GM10847 (cell line): ENCODE data around the gene TNFRSF14.

Source experiments
- POLR2A ChIP-seq: IDR thresholded peaks from 2 replicates; pipeline ENCODE4 v1.6.1; 2011; ENCODE audit not compliant: insufficient read length; ENCODE audit errors: extremely low read depth

Gene TNFRSF14

DNA sequence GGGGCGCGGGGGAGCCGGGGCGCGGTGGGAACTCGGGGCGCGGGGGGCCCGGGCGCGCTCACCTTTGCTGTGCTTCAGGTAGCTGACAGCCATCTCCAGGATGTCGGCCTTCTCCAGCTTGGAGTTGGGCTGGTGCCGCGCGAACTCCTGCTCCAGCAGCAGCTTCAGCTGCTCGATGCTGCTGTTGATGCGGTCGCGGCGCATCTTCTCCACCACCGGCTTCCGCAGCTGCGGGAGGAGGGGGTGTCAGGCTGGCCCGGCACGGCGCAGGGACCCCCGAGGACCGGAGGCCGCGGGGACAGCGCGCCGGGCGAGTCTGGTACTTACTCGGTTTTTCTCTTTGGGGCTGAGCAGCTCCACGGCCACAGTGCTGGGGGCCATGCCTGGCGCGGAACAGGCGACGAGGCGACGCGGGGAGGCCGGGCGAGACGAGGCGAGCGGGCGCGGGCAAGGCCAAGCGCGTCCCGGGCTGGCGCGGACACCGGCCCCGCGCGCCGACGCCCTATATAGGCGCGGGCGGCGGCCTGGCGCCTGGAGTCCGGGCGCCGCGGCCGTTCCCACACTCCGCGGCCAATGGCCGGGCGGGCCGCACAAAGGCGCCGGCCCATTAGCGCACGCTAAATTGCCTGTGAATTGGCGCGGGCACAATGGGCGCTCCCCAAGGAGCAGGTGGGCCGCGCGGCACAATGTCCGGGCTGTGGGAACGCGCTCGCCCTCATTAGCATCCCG is 26.2 kb upstream of the TNFRSF14 start, which contains the start of gene HES5:
TSS of gene HES5 (minus strand) at position 480 of the 729 bp plus-strand sequence. CDS start at position 381, 99 bp downstream.
- no peak for TF ChIP-seq POLR2A

DNA sequence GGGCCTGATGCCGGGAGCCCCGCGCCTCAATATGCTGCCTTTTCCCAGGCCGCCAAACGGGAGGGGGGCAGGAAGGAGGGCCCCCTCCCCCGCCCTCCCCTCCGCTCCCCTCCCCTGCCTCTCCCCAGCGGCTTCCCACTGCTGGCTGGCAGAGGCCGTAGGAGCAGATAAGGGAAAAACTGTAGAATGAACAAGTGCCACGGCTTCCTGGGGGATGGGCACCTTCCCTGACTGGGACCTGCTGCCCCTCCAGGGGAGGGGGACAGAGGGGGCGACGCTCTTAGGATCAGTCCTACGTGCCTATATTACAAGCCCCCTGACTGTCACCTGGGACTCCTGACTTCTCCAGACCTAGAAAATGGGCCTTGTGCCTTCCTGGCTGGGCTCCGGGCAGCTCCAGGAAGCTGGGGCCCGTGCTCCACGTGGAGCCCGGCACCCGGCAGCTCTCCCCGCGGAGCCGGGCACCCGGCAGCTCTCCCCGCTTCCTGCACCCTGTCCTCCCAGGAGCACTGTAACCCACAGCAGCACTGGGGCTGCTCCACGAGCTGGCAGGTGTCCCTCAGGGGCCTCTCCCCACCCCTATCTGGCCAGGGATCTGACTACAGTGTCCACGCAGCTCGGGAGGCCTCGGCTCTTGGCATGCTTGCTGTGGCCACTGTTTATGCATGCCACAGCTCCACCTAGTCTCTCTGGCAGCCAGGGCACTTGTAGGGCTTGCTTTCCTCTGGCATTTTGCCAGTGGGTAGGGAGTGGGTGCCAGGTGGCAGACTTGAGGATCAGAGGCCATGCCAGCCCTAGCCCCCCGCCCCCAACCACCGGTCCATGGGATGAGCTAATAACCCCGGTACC is 25.4 kb upstream of the TNFRSF14 start:
- TF ChIP-seq POLR2A: no peak

DNA sequence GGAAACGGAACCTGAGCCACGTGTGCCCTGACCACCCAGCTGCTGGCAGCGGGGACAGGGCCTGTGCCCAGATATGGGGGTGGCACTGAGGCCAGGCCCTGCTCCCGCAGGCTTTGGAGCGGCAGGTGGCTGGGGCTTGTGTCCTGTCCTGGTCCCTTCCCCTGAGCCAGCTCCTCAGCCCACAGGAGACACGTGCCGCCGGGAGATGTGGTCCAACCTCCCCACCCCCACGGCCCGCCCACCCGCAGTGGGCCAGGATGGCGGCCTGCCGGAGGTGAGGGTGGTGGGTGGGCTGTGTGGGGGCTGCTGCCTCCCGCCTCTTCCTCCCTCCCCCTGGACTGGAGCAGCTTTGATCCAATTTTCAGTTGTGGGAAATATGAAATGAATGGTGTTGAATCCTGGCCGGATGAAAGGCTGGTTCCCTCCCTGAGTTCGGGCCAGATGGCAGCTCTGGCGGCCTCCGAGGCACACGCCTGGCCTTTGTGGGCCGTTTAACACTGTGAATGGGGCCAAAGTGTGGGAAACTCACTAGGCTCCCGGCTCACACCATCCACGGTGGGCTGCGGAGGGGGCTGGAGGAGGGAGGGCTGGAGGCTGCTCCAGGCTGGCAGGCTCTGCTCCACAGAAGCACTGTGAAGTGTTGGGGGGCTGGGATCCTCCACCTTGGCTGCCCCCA is 23.5 kb upstream of the TNFRSF14 start:
- TF ChIP-seq POLR2A: no peak

DNA sequence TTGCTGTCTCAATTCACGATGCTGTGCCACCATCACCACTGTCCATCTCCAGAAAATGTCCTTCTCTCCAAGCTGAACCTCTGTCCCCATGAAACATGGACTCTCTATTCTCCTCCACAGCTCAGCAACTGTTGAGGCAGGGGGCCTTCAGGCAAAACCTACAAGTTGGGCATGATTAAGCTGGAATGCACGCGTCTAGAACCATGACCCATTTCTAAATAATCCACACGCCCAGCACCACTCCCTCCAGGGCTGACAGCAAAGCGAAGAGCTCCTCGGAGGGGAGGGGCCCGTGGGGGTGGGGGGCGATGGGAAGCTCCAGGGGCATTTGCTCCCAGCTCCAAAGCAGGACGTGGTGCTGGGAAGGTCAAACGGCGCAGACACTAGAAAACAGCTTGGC is 22.8 kb upstream of the TNFRSF14 start:
- TF ChIP-seq POLR2A: no peak

DNA sequence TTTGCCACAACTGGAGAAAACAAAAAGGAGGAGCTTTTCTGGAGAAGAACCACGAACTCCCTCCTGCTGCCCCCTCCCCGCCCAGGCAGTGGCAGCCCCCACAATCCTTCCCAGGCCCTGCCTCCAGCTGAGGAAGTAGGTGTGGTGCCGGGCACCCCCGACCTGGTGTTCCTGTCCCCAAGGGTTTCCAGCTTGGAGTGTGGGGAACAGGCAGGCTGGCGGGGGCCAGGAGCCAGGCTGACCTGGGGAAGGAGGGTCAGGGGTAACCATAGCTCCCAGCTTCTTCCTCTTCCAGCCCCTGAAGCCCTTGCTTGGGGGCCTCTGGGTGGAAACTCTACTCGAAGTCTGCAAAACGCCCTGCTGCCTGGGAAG is 21.9 kb upstream of the TNFRSF14 start:
- TF ChIP-seq POLR2A: no peak

DNA sequence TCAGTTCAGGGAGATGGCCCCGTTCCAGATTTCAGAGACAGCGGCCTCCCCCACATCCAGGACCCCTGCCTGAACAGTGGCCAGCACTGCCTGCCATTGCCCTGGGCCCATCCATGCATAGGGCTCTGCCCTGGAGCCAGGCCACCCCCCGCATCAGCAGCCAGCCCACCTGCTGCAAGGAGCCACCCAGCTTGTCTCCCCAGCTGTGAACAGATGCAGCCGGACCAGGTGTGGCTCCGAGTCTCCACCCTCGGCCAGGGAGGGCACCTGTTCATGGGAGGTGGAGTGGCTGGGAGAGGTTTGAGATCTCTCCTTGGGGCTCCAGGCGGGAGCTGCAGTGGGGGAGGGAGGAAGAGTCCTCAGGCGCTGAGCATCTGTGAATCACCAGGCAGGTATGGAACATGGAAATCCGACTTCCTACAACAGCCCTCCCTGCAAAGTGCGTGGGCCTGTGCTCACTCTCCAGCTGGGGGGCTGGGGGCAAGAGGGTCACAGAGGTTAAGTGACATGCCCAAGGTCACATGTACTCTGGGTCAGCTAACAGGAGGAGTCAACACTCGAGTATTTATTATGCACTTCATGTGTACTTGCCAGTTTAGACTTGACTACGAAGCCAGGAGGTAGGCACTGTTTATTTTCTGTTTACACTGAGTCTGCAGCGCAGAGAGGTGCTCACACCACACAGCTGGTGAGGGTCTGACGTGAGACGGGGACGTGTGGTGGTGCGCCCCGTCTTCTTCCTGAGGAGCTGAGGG is 21.3 kb upstream of the TNFRSF14 start:
- no peak for TF ChIP-seq POLR2A

DNA sequence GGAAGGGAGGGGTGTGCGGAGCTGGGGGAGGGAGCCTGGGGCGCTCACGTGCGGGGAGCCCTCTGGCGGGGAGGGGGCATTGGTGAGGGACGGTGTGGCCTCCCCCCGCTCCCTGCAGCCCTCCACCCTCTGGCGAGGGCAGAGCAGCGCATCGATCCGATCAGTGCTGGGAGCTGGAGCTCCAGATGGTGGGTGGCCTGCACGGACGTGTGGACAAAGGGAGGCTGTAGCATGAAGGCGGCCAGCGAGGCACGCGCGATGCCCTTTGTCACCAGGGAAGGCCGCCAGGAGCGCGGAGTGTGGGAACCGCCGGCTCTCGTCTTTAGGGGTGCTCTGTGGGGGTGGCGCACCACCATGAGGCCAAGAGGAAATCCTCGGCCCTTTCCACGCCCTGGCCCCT is 20.7 kb upstream of the TNFRSF14 start:
- no peak for TF ChIP-seq POLR2A

DNA sequence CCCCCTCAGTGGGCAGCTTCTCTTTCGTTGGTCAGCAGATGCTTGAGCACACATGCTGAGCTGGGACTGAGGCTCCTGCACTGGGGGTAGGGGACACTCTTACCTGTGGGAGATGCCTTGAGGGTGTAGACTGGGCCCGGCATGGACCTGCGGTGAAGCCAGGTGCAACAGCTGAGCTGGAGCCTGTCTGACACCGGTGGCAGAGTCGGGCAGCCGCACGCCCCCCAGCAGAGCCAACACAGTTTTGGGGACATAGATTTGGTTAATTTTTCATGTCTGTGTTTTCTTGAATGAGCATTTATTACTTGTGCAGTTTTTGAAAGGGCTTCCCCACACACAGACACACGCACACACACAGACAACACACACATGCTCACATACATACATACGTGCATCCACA is 20.2 kb upstream of the TNFRSF14 start:
- TF ChIP-seq POLR2A: no peak

DNA sequence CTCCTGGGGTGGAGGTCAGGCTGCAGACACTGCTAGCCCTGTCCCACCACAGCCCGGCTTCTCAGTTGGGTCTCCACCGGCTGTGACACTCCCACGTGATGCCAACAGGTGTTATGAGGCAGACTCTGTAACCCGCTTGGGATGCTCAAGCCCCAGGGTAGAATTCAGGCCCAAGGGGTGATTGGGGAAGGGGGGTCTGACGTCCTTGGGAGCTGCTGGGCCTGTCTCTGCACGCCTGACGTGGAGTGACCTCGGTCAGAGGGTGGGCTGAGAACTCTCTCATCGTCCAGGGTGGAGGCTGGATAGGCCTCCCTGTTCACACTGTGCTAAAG is 18.4 kb upstream of the TNFRSF14 start:
- TF ChIP-seq POLR2A: no peak

DNA sequence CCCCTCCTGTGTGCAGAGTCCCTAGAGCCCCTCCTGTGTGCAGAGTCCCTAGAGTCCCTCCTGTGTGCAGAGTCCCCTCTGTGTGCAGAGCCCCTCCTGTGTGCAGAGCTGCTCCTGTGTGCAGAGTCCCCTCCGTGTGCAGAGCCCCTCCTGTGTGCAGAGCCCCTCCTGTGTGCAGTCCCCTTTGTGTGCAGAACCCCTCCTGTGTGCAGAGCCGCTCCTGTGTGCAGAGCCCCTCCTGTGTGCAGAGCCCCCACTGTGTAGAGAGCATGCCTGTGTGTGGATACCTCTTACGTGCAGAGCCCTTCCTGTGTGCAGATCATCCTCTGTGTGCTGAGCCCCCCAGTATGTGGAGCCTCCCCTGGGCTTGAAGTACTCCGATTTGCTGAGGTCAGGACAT is 17.8 kb upstream of the TNFRSF14 start:
- no peak for TF ChIP-seq POLR2A

DNA sequence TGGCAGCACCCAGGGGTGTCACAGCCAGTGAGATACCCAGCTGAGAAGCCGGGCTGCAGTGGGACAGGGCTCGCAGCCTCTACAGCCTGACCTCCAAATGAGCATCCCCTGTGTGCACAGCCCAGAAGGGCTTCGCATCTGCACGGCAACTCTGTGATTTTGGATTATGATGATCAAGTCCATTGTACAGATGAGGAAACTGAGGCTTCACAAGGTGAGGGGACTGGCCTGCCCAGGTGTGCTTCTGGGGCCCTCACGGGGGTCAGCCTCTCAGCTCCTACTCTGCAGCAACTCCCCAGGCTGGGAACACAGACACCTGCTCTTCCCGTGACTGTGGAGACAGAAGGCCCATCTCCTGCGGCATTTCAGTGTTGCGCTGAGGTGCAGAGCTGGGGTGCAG is 17.3 kb upstream of the TNFRSF14 start:
- no peak for TF ChIP-seq POLR2A

DNA sequence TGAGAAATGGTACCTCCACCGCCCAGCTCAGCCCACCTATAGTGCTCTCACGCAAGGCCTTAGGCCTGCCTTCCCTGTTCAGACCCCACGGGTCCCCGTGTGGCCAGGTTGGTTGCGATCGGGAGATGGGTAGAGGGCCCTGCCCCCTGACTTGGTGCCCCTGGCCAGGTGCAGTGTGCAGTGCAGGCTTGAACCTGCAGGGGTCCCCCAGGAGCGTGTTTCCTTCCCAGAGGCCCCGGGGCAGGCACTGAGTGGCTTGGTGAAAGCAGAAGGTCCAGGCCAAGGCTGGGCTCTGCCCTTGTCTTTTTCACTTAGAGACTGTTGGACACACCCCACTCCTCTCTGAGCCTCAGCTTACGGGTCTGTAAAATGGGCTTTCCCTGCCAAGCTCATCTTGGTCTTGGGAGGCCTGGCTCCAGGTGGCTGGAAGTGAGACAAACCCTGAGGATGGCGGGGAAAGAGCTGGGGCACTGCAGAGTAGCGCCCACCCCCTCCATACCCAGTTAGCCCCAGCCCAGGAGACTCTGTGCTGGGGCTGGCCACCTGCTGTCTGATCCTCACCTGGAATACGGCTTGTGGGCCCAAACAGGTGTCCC is 16.8 kb upstream of the TNFRSF14 start:
- TF ChIP-seq POLR2A: no peak

DNA sequence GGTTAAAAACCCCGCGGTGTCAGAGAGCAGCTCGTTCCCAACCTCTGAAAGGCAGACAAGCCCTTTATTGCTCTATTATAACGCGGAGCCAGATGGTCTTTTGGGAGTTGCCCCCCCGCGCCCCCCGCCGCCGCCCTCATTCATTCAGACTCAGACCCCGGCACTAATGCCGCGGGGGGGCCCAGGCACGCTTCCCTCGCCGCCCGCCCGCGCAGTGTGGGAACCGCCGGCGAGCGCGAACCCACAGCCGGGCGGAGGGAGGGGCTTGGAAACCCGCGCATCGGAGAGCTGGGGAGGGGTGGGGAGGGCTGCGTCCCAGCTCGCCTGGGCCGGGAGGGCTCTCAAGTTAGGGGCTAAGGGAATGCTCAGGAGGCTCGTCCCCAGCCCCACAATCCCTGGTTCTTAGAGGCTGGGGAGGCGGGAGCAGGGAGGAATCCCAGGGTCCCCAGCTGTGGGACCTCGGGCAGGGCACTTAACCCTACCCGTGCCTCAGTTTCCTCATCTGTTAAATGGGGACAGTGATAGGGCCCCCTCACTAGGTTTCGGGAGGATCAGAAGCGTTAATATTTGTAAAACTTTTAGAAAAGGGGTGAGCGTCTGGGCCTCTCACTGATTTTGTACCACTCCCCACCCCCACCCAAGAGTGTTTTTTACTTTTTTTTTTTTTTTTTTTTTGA is 15.2 kb upstream of the TNFRSF14 start:
- no peak for TF ChIP-seq POLR2A

DNA sequence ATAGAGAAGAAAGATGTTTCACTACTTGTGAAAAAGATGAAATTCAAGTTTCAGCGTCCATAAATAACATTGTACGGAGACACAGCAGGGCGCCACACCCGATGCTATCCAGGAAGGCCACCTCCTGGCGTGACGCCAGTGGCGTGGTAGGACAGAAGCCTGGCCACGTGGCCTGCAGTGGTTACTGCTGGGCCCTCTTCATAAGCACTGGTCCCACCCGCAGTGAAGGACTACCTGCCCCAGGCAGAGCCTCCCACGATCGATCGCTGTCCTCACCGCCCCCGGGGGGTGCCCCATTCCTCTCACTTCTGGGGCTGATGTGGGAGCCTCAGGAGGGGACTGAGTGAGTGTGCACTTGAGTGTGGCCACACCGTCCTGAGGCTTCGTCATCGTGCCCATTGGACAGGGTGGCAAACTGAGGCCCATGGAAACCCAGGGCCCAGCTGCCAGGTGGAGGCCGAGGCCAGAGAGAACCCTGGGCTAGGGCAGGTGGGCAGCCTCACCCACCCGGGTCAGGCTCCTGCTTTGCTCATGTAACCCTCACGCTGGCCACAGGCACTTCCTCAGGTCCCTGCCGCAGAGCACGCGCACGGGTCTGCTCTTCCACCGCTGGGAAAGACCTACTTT is 14.4 kb upstream of the TNFRSF14 start:
- TF ChIP-seq POLR2A: no peak
